HL-60 (cell line): ENCODE measurements around the gene COL20A1.

Experiments
- GABPA ChIP-seq: IDR thresholded peaks from 2 replicates; pipeline ENCODE4 v1.6.1; 2012; ENCODE audit warnings: low read depth
- POLR2AphosphoS5 ChIP-seq: IDR thresholded peaks from 2 replicates; pipeline ENCODE4 v1.6.1; 2012; ENCODE audit warnings: low read depth
- SPI1 ChIP-seq: IDR thresholded peaks from 2 replicates; pipeline ENCODE4 v1.6.1; 2012; ENCODE audit warnings: low read depth, mild to moderate bottlenecking, borderline replicate concordance
- TF ChIP-seq, protein P1 (sequence below): IDR thresholded peaks from one replicate; pipeline ENCODE4 v1.5.1; 2011; ENCODE audit warnings: low read length, control low read depth, inconsistent platforms; ENCODE audit not compliant: insufficient read depth
- TF ChIP-seq, protein P2 (sequence below): IDR thresholded peaks from 2 replicates; pipeline ENCODE4 v1.6.1; 2012; ENCODE audit warnings: low read depth; ENCODE audit not compliant: insufficient replicate concordance

DNA sequence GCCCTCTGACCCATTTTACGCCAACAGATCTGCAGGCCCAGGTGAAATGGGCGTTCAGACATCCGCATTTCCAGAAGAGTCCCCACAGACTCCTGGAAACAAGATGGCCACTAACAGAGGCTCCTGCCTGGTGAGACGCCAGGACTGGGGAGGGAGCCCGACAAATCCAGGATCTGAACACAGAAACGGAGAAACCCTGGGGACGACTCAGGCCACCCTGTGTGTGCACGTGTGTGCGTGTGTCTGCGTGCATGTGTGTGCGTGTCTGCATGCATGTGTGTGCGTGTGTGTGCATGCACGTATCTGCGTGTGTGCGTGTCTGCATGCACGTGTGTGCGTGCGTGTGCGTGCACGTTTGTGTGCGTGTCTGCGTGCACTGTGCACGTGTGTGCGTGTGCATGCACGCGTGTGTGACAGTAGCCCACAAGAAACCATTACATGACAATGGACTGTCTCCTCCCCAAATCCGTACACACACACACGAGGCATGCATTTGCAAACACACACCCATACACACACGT, 43.3 kb downstream of the COL20A1 start:
- TF ChIP-seq, protein P1, sequence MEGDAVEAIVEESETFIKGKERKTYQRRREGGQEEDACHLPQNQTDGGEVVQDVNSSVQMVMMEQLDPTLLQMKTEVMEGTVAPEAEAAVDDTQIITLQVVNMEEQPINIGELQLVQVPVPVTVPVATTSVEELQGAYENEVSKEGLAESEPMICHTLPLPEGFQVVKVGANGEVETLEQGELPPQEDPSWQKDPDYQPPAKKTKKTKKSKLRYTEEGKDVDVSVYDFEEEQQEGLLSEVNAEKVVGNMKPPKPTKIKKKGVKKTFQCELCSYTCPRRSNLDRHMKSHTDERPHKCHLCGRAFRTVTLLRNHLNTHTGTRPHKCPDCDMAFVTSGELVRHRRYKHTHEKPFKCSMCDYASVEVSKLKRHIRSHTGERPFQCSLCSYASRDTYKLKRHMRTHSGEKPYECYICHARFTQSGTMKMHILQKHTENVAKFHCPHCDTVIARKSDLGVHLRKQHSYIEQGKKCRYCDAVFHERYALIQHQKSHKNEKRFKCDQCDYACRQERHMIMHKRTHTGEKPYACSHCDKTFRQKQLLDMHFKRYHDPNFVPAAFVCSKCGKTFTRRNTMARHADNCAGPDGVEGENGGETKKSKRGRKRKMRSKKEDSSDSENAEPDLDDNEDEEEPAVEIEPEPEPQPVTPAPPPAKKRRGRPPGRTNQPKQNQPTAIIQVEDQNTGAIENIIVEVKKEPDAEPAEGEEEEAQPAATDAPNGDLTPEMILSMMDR, result no peak
- no peak for TF ChIP-seq GABPA
- no peak for TF ChIP-seq POLR2AphosphoS5
- TF ChIP-seq SPI1, result no peak
- TF ChIP-seq, protein P2, sequence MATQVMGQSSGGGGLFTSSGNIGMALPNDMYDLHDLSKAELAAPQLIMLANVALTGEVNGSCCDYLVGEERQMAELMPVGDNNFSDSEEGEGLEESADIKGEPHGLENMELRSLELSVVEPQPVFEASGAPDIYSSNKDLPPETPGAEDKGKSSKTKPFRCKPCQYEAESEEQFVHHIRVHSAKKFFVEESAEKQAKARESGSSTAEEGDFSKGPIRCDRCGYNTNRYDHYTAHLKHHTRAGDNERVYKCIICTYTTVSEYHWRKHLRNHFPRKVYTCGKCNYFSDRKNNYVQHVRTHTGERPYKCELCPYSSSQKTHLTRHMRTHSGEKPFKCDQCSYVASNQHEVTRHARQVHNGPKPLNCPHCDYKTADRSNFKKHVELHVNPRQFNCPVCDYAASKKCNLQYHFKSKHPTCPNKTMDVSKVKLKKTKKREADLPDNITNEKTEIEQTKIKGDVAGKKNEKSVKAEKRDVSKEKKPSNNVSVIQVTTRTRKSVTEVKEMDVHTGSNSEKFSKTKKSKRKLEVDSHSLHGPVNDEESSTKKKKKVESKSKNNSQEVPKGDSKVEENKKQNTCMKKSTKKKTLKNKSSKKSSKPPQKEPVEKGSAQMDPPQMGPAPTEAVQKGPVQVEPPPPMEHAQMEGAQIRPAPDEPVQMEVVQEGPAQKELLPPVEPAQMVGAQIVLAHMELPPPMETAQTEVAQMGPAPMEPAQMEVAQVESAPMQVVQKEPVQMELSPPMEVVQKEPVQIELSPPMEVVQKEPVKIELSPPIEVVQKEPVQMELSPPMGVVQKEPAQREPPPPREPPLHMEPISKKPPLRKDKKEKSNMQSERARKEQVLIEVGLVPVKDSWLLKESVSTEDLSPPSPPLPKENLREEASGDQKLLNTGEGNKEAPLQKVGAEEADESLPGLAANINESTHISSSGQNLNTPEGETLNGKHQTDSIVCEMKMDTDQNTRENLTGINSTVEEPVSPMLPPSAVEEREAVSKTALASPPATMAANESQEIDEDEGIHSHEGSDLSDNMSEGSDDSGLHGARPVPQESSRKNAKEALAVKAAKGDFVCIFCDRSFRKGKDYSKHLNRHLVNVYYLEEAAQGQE, result no peak
